OCI-LY1 (cell line): Measurements from ENCODE around the gene TPCN2.

Experiments
- H2AFZ ChIP-seq: fragments of 200-600 bp; sonication (generic), shearing (Covaris generic); 2 replicates; pipeline ENCODE4 v1.6.0; 2014; ENCODE audit warnings: antibody characterized with exemption, mild to moderate bottlenecking, low read length
- H3F3A ChIP-seq: fragments of 200-600 bp; sonication (generic), shearing (Covaris generic); 2 replicates; pipeline ENCODE4 v1.6.0; 2014; ENCODE audit warnings: mild to moderate bottlenecking, antibody characterized with exemption, low read length, moderate library complexity; ENCODE audit not compliant: insufficient read depth
- H3K27ac ChIP-seq: fragments of 200-600 bp; sonication (generic); 2 replicates; pipeline ENCODE4 v1.5.1; 2014; ENCODE audit warnings: low read length, mixed run types, mild to moderate bottlenecking, low read depth; ENCODE audit not compliant: poor library complexity, severe bottlenecking
- H3K27me3 ChIP-seq: fragments of 200-600 bp; sonication (generic); 2 replicates; pipeline ENCODE4 v1.6.0; 2014; ENCODE audit warnings: antibody characterized with exemption, mild to moderate bottlenecking, low read length, moderate library complexity; ENCODE audit not compliant: insufficient read depth
- H3K36me3 ChIP-seq: fragments of 200-600 bp; sonication (generic); 2 replicates; pipeline ENCODE4 v1.6.1; 2014; ENCODE audit warnings: mild to moderate bottlenecking, antibody characterized with exemption, low read length, moderate library complexity, mixed read lengths; ENCODE audit not compliant: insufficient read depth
- H3K4me1 ChIP-seq: fragments of 200-600 bp; sonication (generic); 2 replicates; pipeline ENCODE4 v1.5.1; 2014; ENCODE audit warnings: mild to moderate bottlenecking, low read length, moderate library complexity; ENCODE audit not compliant: insufficient read depth, severe bottlenecking
- H3K4me2 ChIP-seq: fragments of 200-600 bp; sonication (generic), shearing (Covaris generic); 2 replicates; pipeline ENCODE4 v1.6.1; 2014; ENCODE audit warnings: low read length
- H3K4me3 ChIP-seq: fragments of 200-600 bp; sonication (generic); 2 replicates; pipeline ENCODE4 v1.5.1; 2014; ENCODE audit warnings: low read length, low read depth, mild to moderate bottlenecking, mixed read lengths; ENCODE audit not compliant: poor library complexity, severe bottlenecking
- H3K79me2 ChIP-seq: fragments of 200-600 bp; shearing (Covaris generic); 2 replicates; pipeline ENCODE4 v1.6.1; 2016; ENCODE audit warnings: mixed run types, low read length, mixed read lengths; ENCODE audit not compliant: insufficient read depth
- H3K9ac ChIP-seq: fragments of 200-600 bp; sonication (generic), shearing (Covaris generic); 2 replicates; pipeline ENCODE4 v1.6.1; 2014; ENCODE audit warnings: mild to moderate bottlenecking, low read length, mixed read lengths
- H3K9me2 ChIP-seq: fragments of 200-600 bp; sonication (generic), shearing (Covaris generic); 2 replicates; pipeline ENCODE4 v1.6.1; 2014; ENCODE audit warnings: low read depth, mild to moderate bottlenecking, low read length, mixed read lengths
- H3K9me3 ChIP-seq: fragments of 200-600 bp; shearing (Covaris generic); 2 replicates; pipeline ENCODE4 v1.6.1; 2014; ENCODE audit warnings: low read length, mixed read lengths
- H4K20me1 ChIP-seq: fragments of 200-600 bp; sonication (generic), shearing (Covaris generic); 2 replicates; pipeline ENCODE4 v1.6.0; 2016; ENCODE audit warnings: mild to moderate bottlenecking, low read length; ENCODE audit not compliant: insufficient read depth
- EZH2 ChIP-seq: fragments of 200-600 bp; sonication (generic), shearing (Covaris generic); IDR thresholded peaks from 2 replicates; pipeline ENCODE4 v1.8.0; 2017; ENCODE audit warnings: borderline replicate concordance, mixed run types, mild to moderate bottlenecking, antibody characterized with exemption, low read length, moderate library complexity, mixed read lengths
- TF ChIP-seq, protein P1 (sequence below): fragments of 200-600 bp; sonication (generic), shearing (Covaris generic); IDR thresholded peaks from 2 replicates; pipeline ENCODE4 v1.5.1; 2017; ENCODE audit warnings: mild to moderate bottlenecking, antibody characterized with exemption, low read length, moderate library complexity, mixed read lengths

Gene TPCN2

DNA sequence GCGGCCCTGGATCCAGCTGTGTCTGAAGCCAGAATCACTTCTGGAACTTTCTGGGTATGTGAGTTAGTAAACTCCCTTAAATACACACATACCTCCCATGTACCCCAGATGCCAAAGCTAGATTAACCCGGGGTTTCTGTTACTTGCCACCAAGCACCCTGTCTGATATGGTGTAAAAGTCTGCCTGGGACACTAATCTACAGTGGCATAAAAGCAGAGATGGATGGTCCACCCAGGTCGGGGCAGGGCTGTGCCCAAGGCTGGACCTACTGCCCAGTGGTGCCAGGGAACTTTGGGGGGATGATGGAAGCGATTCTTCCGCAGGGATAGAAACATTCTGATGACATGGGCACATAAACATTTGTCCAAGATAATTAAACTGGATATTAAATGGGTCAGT is 48.3 kb upstream of the TPCN2 start:
- H4K20me1 ChIP-seq = no peaks in the 10 kb centered on the region
- no peak overlapping the region for H3K9ac ChIP-seq
- no peak overlapping the region for H3K4me2 ChIP-seq
- H3K36me3 ChIP-seq = no peaks in the 10 kb centered on the region
- no peaks in the 10 kb centered on the region for H3K9me2 ChIP-seq
- no peak overlapping the region for H3K4me3 ChIP-seq
- no peaks in the 10 kb centered on the region for H3K9me3 ChIP-seq
- H2AFZ ChIP-seq = no peak overlapping the region
- H3K79me2 ChIP-seq = no peaks in the 10 kb centered on the region
- H3K27ac ChIP-seq = no peak overlapping the region
- TF ChIP-seq EZH2 = no peak
- TF ChIP-seq, protein P1, sequence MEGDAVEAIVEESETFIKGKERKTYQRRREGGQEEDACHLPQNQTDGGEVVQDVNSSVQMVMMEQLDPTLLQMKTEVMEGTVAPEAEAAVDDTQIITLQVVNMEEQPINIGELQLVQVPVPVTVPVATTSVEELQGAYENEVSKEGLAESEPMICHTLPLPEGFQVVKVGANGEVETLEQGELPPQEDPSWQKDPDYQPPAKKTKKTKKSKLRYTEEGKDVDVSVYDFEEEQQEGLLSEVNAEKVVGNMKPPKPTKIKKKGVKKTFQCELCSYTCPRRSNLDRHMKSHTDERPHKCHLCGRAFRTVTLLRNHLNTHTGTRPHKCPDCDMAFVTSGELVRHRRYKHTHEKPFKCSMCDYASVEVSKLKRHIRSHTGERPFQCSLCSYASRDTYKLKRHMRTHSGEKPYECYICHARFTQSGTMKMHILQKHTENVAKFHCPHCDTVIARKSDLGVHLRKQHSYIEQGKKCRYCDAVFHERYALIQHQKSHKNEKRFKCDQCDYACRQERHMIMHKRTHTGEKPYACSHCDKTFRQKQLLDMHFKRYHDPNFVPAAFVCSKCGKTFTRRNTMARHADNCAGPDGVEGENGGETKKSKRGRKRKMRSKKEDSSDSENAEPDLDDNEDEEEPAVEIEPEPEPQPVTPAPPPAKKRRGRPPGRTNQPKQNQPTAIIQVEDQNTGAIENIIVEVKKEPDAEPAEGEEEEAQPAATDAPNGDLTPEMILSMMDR = no peak
- H3K27me3 ChIP-seq = peaks cover 3% of the 10 kb centered on the region; the same call in 1 of the 2 replicates
- H3F3A ChIP-seq = no peaks in the 10 kb centered on the region
- H3K4me1 ChIP-seq = no peaks in the 10 kb centered on the region

DNA sequence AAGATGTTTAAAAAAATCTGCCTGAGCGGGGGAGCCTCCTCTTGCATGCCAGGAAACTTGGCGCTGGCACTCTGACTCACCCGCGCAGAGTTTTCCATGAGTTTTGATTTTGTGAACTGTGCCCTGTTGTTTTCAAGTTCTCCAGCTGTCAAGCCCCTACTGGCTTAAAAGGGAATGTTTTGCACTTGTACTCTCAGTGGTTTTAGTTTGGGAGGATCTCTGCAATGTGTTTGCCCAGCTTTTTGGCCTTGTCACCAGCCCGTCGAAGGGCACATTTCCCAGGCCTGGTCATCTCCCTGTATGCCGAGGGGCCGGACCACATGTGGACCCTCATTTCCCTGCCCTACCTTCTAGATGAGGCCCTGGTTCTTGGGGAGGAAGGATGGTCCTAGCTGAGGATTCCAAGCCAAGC is 47.9 kb upstream of the TPCN2 start:
- Histone ChIP-seq H3K79me2 (no peaks in the 10 kb centered on the region), H3K4me3 (no peak overlapping the region), H3K4me1 (no peaks in the 10 kb centered on the region), H3K9me3 (no peaks in the 10 kb centered on the region), H3K9ac (no peak overlapping the region), H3K4me2 (no peak overlapping the region), H2AFZ (no peak overlapping the region), H3K36me3 (no peaks in the 10 kb centered on the region), H3K27ac (no peak overlapping the region), H4K20me1 (no peaks in the 10 kb centered on the region), H3K27me3 (peaks cover 3% of the 10 kb centered on the region; the same call in 1 of the 2 replicates), H3F3A (no peaks in the 10 kb centered on the region), H3K9me2 (no peaks in the 10 kb centered on the region)
- no peak for TF ChIP-seq EZH2
- TF ChIP-seq, protein P1 = no peak

DNA sequence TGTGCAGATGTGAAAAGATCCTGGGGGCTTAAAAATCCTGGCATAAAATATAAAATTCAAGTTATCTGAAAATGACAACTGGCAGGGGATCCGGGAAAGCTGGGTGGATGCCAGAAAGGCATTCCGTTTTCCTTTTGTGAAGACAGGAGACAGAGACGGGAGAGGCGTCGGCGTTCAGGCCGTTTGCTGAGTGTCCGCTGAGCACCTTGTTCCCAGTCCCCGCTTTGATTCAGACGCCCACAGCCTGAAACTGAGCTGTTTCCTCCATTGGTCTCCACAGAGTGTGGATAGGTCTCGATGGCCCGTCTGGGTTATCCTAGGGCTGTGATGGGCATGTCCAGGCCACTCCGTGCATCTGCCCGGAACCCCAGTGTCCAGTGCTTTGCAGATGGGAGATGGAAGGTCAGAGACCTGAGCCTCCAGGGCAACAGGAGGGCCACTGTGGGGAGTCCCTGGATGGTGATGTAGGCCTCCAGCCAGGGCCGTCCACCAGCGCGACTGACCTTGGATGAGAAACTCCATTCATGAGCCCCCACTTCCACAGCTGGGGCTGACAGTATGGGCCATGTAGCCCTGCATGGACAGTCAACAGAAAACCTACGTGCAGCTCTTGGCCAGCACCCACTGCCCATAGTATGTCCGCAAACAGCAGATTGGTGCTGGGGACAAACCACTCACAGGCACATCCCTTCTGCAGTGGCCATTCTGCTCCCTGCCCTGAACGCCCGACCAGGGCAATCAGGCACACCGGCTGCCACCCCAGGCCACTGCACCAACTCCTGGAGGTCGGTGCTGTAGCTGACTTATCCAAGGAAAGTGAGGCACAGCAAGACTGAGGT is 47.3 kb upstream of the TPCN2 start:
- no peaks in the 10 kb centered on the region for H3K9me3 ChIP-seq
- no peaks in the 10 kb centered on the region for H3K4me1 ChIP-seq
- H2AFZ ChIP-seq = no peak overlapping the region
- H3F3A ChIP-seq = no peaks in the 10 kb centered on the region
- TF ChIP-seq, protein P1 = no peak
- no peak for TF ChIP-seq EZH2
- no peak overlapping the region for H3K4me3 ChIP-seq
- H3K36me3 ChIP-seq = no peaks in the 10 kb centered on the region
- H3K79me2 ChIP-seq = no peaks in the 10 kb centered on the region
- no peaks in the 10 kb centered on the region for H3K9me2 ChIP-seq
- H4K20me1 ChIP-seq = no peaks in the 10 kb centered on the region
- no peak overlapping the region for H3K4me2 ChIP-seq
- H3K27ac ChIP-seq = no peak overlapping the region
- H3K9ac ChIP-seq = no peak overlapping the region
- peaks cover 3% of the 10 kb centered on the region; the same call in 1 of the 2 replicates for H3K27me3 ChIP-seq
